GM18951 (cell line): ENCODE data around the gene WWOX.

Experiments
- POLR2A ChIP-seq: IDR thresholded peaks from 4 replicates; pipeline ENCODE4 v1.6.1; 2011; ENCODE audit warnings: mild to moderate bottlenecking; ENCODE audit not compliant: insufficient read length, insufficient read depth; ENCODE audit errors: extremely low read depth
- in situ Hi-C: fragments of 300-500 bp; cut with MboI; formaldehyde crosslinking; loops from one replicate; pipeline ENCODE4 v1.12.0; 2022; ENCODE audit warnings: low sequenced_read_pairs, mixed read lengths, inconsistent platforms; ENCODE audit not compliant: unreplicated experiment

WWOX gene

GRCh38 chr16:78489631-78490030 is 390.2 kb downstream of the WWOX start:
- TF ChIP-seq POLR2A, result no peak
- in situ Hi-C loops, result no loop called here

- TF ChIP-seq POLR2A, result no peak
- in situ Hi-C loops, result no loop called here
These were observed 391.0 kb downstream of the WWOX start for GRCh38 chr16:78490431-78490830.

GRCh38 chr16:78490847-78491246 is 391.4 kb downstream of the WWOX start:
- in situ Hi-C loops, result no loop called here
- TF ChIP-seq POLR2A, result no peak

- in situ Hi-C loops, result no loop called here
- no peak for TF ChIP-seq POLR2A
These were observed 394.1 kb downstream of the WWOX start for GRCh38 chr16:78493573-78493972.

GRCh38 chr16:78494105-78494504 is 394.7 kb downstream of the WWOX start:
- no peak for TF ChIP-seq POLR2A
- in situ Hi-C loops, result no loop called here

- in situ Hi-C loops, result no loop called here
- no peak for TF ChIP-seq POLR2A
These were observed 395.2 kb downstream of the WWOX start for GRCh38 chr16:78494674-78495073.

GRCh38 chr16:78496189-78496588 is 396.7 kb downstream of the WWOX start:
- in situ Hi-C loops, result no loop called here
- TF ChIP-seq POLR2A, result no peak

GRCh38 chr16:78499399-78499798 is 399.9 kb downstream of the WWOX start:
- in situ Hi-C loops, result no loop called here

GRCh38 chr16:78500659-78501270 is 401.3 kb downstream of the WWOX start:
- in situ Hi-C loops, result no loop called here
- TF ChIP-seq POLR2A, result no peak

More at GRCh38 chr16:78499399-78499798, 399.9 kb downstream of the WWOX start:
- no peak for TF ChIP-seq POLR2A

- in situ Hi-C loops, result no loop called here
- no peak for TF ChIP-seq POLR2A
These were observed 402.3 kb downstream of the WWOX start for GRCh38 chr16:78501744-78502143.

GRCh38 chr16:78502812-78503350 is 403.4 kb downstream of the WWOX start:
- in situ Hi-C loops, result no loop called here

GRCh38 chr16:78503602-78504001 is 404.1 kb downstream of the WWOX start:
- TF ChIP-seq POLR2A, result no peak
- in situ Hi-C loops, result no loop called here

More at GRCh38 chr16:78502812-78503350, 403.4 kb downstream of the WWOX start:
- TF ChIP-seq POLR2A, result no peak

- no peak for TF ChIP-seq POLR2A
- in situ Hi-C loops, result no loop called here
These were observed 405.0 kb downstream of the WWOX start for GRCh38 chr16:78504401-78504851.

- in situ Hi-C loops, result no loop called here
- TF ChIP-seq POLR2A, result no peak
These were observed 405.6 kb downstream of the WWOX start for GRCh38 chr16:78505036-78505435.
